ENCODE results near the gene TAS2R60.
"Not testable (repeated sequence)": the region's sequence is repeated elsewhere in the genome, so short reads cannot be mapped to it uniquely, and the experiment has no call there.

TAS2R60 gene

GRCh38 chr7:143443153-143443552 is at the start of gene TAS2R60:
TSS of gene TAS2R60 (plus strand) at chr7:143443453. CDS start at chr7:143443453, 0 bp downstream.
- ATAC-seq, result no peak

DNA sequence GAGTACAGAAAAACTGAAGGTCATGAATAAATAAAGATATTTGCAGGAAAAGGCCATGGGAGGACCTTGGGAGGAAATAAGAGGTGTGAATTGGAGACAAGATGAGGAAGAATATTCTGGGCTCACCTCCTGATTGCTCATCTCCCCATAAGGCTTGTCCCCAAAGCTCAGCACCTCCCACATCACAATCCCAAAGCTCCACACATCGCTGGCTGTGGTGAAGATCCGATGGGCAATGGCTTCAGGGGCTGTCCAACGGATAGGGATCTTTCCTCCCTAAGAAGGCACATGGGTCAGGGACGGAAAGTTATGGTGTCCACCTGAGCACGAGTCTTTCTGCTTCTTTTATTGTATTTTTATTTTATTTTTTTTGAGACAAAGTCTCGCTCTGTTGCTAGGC is 49.2 kb upstream of the TAS2R60 start:
- ATAC-seq, result no peak

DNA sequence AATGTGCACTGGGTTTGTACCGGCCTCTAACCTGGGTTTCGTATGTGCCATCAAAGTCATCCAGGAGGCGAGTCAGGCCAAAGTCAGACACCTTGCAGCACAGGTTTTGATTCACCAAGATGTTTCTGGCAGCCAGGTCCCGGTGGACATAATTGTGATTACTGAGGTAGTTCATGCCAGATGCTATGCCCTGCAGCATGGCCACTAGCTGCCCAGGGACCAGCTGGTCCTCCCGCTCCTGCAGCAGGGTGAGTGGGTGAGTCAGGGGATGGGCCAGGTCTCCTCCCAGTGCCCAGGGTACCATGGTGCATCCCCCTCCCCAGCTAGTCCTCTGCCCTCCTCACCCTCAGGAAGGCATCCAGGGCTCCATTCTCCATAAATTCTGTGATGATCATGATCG is 48.5 kb upstream of the TAS2R60 start:
- ATAC-seq, result no peak

GRCh38 chr7:143395187-143396149 is 47.8 kb upstream of the TAS2R60 start:
- no peak for ATAC-seq

DNA sequence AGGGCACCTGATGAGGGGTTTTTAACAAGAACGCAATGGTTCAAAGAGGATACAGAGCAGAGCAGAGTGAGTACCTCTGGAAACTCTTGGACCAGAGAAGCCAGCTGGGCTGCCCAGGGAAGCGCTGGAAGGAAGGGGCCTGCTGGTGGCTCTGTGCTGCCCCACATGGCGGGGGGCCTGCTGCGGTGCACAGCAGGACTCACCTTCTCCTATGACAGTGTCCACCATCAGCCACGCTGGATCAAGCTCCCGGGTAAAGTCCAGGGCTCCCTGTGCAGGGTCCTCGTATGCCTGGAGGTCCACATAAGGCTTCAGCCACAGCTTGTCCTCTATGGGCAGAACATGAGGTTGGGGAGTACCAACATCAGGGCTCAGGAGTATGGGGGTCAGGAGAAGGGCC is 47.1 kb upstream of the TAS2R60 start:
- ATAC-seq, result no peak

GRCh38 chr7:143396625-143397556 is 46.4 kb upstream of the TAS2R60 start:
- no peak for ATAC-seq

DNA sequence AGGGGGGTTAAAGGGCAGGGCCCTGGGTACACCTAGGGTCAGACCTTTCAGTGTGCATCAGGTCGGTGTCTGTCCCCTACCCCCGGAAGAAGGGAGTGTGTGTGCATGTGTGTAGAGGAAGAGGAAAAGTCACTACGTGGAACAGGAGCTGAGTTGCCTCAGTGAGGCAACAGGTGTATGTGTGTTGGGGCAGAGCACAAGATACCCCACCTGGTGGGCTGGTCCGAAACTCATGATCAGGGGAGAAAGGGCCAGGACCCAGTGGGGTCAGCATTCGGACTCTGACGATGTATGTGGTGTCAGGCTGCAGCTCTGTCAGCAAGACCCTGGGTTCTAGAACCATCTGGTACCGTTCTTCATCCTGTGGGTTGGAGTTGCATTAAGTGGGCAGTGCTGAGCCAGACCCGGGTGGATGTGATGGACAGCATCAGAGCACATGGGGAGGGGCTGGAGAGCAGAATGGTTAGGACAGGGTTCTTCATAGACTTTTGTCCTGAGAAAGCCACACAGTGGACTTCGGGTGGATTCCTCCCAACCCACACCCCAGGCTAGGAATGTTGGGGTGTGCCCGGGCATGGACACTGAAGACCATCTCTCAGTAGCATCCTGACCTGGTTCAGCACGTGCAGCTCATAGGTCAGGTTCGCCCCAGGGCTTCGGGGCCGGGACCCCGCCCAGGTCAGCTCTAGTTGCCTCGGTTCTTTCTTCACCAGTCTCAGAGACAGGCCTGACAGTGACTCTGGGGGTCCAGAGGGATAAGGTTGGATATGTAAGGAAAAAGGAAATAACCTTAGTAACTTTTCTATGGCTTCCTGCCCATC is 45.3 kb upstream of the TAS2R60 start:
- no peak for ATAC-seq

DNA sequence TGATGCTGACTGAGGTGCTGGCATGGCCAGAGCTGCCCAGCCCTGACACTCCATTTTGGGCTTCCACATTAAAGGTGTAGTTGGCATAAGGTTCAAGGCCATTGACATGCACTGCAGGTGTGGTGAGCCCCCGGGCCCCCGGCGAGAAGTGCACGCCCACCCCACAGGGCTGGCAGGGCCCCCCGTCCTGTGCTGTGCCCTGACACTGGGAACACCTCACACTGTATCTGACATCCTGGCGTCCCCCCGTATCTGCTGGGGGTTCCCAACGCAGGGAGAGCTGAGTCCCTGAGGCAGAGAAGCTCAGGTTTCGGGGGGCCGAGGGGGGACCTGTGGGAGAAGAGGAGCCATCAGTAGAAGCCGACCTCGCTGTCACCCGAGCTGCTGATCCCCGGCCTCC is 44.6 kb upstream of the TAS2R60 start:
- no peak for ATAC-seq

DNA sequence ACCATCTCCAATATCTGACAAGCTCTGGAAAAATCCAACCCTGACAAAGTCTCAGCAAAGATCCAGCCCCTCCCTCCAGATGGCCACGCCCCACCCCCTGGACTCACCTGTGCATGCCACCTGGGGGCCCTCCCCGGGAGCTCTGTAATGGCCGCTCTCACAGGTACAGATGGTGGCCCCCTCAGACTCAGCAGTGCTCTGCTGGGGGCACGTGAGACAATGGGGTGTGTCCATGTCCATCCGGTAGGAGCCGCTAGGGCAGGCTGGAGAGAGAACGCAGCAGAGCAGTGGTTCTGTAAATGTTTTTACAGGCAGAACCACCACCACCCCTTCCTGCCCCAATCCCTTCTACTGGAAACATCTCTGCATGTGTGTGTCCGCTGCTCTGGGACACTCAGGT is 44.1 kb upstream of the TAS2R60 start:
- no peak for ATAC-seq

DNA sequence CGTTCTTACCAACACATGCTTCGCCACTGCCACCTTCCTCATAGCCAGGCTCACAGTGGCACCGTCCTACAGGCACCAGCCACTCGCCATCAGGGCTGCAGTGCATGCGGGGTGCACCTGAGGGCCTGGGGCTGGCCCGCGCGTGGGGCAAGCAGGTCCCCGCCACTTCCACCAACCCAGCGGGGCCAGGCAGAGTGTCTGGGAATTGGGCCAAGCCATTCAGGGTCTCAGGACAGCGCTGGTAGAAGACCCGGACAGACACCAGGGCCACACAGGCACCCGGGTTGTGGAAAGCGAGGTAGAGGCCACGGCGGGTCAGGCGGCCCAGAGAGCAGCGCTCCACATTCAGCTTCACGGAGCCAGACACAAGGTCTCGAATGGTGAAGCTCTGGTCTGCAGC is 43.6 kb upstream of the TAS2R60 start:
- ATAC-seq, result no peak

GRCh38 chr7:143401265-143401664 is 42.0 kb upstream of the TAS2R60 start:
- ATAC-seq, result no peak

- not testable (repeated sequence) for ATAC-seq
These were observed 41.0 kb upstream of the TAS2R60 start for GRCh38 chr7:143402233-143402632.

- no peak for ATAC-seq
These were observed 37.9 kb upstream of the TAS2R60 start for GRCh38 chr7:143405173-143406001.

DNA sequence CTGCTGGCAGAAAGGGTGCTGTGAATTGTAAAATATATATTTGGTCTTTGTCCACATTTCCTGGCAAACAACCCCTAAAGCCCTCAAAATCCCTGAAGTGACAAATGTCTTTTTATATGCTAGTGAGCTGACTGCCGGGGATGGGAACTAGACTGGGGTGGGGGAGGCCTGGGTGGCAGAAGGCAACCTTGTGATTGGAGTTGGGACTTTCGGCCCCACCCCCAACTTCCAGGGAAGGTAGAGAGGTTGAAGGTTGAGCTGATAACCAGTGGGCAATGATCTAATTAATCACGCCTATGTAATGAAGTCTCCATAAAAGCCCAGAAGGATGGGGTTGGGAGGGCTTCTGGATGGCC is 37.3 kb upstream of the TAS2R60 start:
- ATAC-seq, result no peak

- peak; percentile 42 to 61 for ATAC-seq
These were observed 35.7 kb upstream of the TAS2R60 start for GRCh38 chr7:143407287-143408251.

GRCh38 chr7:143408252-143408685 is 35.0 kb upstream of the TAS2R60 start:
- ATAC-seq, result peak; percentile 6 to 8

DNA sequence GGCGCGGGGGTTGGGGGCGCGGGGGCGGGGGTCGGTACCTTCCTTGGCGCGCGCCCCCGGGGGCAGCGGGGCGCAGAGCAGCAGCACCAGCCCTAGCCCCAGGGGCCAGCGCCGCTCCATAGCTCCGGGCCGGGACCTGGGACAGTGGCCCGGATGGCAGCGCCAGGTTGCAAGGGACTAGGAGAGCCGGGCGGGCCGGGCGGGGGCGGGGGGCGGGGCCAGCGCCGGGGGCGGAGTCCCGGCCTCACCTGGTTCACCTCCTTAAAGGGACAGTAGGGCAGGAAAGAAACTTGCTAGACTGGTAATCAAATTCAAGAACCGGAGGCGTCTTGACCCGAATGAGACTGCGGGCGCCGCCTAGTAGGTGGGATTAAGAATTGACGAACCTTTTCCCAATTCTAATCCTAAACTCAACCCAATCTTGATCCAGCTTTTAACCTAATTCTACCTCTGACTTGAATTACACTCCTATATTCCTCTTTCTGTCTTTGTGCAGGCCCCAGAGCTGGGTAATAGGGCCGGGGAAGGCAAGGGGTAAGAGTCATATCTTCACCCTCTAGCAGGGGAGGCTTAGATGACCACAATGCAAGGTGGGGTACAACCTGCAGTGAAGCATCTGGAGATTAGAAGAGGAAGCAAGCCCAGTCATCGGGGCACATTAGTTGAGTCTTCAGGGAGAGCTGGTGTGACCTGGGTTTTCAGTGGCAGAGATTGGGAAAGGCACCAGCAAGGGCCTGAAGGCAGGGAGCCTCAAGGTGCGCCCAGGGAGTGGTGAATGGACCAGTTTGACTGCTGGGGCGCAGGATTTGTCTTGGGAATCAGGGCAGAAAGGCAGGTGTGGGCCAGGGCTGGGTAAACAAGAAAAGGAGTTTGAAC is 34.3 kb upstream of the TAS2R60 start, which contains the start of gene EPHA1:
EPHA1 (minus strand) TSS at position 171 of the 876 bp plus-strand sequence; CDS start at position 120, 51 bp downstream.
- peak; percentile 62 to 79 for ATAC-seq

- no peak for ATAC-seq
These were observed 32.7 kb upstream of the TAS2R60 start for GRCh38 chr7:143410521-143411004.

All from activated CD4-positive, CD25-positive, alpha-beta regulatory T cell treated with anti-CD3 and anti-CD28 coated beads, Interleukin-2, amount 50 U/mL, for 24 hours (primary cell).